Effector CD4-positive, alpha-beta T cell (primary cell): ENCODE measurements around the gene NELFE.
"Not testable (repeated sequence)": the region's sequence is repeated elsewhere in the genome, so short reads cannot be mapped to it uniquely, and the experiment has no call there.

Experiments
- DNase-seq: peaks from one replicate; pipeline ENCODE4 v3.0.0-alpha.2; 2020

The NELFE gene

GRCh38 chr6:31915756-31916155, 43.0 kb downstream of the NELFE start:
- DNase-seq = no peak

GRCh38 chr6:31915351-31915750, 43.4 kb downstream of the NELFE start:
- no peak for DNase-seq

DNA sequence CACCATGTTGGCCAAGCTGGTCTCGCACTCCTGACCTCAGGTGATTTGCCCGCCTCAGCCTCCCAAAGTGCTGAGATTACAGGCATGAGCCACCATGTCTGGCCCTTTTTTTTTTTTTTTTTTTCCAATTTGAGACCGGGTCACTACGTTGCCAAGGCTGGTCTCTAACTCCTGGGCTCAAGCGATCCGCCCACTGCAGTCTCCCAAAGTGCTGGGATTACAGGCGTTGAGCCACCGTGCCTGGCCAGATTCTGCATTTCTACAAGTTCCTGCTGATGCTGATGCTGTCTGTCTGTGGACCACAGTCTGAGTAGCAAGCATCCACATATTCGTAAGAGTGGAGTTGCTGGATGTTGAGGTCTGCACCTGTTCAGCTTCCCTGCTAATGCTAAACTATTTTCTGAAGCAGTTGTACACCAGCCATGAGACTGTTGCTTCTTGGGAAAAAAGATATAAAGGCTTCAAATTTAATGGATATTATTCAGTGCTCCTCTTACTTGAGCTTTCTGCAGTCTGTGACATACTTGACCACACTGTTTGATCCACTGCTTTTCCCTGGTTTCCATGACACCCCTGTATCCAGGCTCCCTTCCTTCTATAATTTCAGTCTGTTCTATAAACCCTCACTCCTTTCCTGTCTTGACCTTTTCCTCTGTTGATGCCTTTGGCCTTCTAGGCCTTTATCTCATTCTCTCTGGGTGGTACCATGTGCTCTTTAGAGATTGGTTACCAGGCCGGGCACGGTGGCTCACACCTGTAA, 46.8 kb downstream of the NELFE start:
- DNase-seq = no peak

GRCh38 chr6:31909298-31909697, 49.5 kb downstream of the NELFE start:
- DNase-seq = not testable (repeated sequence)

- no peak for DNase-seq
Observed at GRCh38 chr6:31908791-31909190, 50.0 kb downstream of the NELFE start.

DNA sequence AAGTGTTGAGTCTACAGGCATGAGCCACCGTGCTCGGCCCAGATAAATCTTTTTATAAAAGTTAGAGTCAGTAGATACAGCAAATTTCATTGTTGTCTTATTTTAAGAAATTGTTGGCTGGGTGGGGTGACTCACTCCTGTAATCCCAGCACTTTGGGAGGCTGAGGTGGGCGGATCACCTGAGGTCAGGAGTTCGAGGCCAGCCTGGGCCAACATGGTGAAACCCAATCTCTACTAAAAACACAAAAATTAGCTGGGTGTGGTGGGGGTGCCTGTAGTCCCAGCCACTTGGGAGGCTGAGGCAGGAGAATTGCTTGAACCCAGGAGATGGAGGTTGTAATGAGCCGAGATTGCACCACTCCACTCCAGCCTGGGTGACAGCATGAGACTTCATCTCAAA, 50.5 kb downstream of the NELFE start:
- DNase-seq = not testable (repeated sequence)

DNA sequence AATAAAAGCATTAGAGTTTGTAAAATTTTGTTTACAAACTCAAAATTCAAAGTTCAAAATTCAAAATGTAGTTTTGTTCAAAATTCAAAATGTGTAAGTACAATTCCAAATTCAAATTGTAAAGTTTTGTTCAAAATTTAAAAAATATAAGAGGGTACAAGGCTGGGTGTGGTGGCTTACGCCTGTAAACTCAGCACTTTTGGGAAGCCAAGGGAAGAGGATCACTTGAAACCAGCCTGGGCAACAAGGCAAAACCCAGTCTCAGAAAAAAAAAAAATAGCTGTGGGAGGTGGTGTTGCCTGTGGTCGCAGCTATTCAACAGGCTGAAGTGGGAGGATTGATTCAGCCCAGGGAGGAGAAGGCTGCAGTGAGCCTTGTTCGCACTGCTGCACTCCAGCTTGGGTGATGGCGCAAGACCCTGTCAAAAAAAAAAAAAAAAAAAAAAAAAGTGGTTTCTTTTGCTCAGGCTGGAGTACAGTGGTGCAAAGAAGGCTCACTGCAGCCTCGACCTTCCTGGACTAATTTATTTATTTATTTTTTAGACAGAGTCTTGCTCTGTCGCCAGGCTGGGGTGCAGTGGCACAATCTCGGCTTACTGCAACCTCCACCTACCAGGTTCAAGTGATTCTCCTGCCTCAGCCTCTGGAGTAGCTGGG, 51.5 kb downstream of the NELFE start:
- DNase-seq = no peak

DNA sequence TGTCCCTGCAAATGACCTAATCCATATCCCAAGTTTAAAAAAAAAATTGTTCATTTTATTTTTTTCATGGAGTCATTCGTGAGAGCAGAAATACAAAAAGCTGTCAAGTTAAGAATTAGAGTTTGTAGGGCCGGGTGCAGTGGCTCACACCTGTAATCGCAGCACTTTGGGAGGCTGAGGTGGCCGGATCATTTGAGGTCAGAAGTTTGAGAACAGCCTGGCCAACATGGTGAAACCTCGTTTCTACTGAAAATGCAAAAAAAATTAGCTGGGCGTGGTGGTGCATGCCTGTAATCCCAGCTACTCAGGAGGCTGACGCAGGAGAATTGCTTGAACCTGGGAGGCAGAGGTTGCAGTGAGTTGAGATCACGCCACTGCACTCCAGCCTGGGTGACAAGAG, 52.0 kb downstream of the NELFE start:
- DNase-seq = not testable (repeated sequence)

- DNase-seq = no peak
Observed at GRCh38 chr6:31906122-31906521, 52.6 kb downstream of the NELFE start.

DNA sequence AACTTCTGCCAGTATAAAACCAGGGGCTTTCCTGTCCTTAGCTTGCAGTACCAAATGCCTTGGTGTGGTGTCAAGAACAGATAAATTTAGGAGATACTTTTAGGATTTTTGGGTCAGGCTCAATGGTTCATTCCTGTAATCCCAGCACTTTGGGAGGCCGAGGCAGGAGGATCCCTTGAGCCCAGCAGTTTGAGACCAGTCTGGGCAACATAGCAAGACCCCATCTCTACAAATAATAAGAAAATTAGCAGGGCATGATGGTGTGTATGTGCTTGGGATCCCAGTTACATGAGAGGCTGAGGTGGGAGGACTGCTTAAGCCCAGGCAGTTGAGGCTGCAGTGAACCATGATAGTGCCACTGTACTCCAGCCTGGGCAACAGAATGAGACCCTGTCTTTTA, 53.7 kb downstream of the NELFE start:
- DNase-seq = no peak

- DNase-seq = no peak
Observed at GRCh38 chr6:31903957-31904356, 54.8 kb downstream of the NELFE start.
